Neural cell (in vitro differentiated cells): ENCODE measurements around the gene PRKG1. TPM values are rescaled to one million over a fixed set of nuclear protein-coding genes. Genes with fewer than 3 reads are reported as not detected.

Experiments used
- H2AFZ ChIP-seq: fragments of 200-600, 300-800 bp; sonication (generic), shearing (Covaris generic); 2 replicates; pipeline ENCODE4 v1.6.0; 2014; ENCODE audit warnings: low read depth, mild to moderate bottlenecking, antibody characterized with exemption, low read length, moderate library complexity
- H3F3A ChIP-seq: fragments of 200-600 bp; shearing (Covaris generic); 2 replicates; pipeline ENCODE4 v1.6.1; 2016; ENCODE audit warnings: mild to moderate bottlenecking, moderate library complexity, mixed read lengths, antibody characterized with exemption, low read length; ENCODE audit not compliant: insufficient read depth, poor library complexity, severe bottlenecking
- H3K27ac ChIP-seq: fragments of 200-600, 300-800 bp; sonication (generic), shearing (Covaris generic); 2 replicates; pipeline ENCODE4 v1.5.1; 2014; ENCODE audit warnings: mild to moderate bottlenecking, low read length, moderate library complexity
- H3K27me3 ChIP-seq: fragments of 300-800, 200-600 bp; sonication (generic), shearing (Covaris generic); 2 replicates; pipeline ENCODE4 v1.6.0; 2014; ENCODE audit warnings: mild to moderate bottlenecking, low read depth, low read length, moderate library complexity; ENCODE audit not compliant: insufficient read depth
- H3K36me3 ChIP-seq: fragments of 300-800, 200-600 bp; sonication (generic), shearing (Covaris generic); 2 replicates; pipeline ENCODE4 v1.5.1; 2014; ENCODE audit warnings: mild to moderate bottlenecking, antibody characterized with exemption, low read length, moderate library complexity; ENCODE audit not compliant: insufficient read depth
- H3K4me2 ChIP-seq: fragments of 300-800, 200-600 bp; sonication (generic), shearing (Covaris generic); 2 replicates; pipeline ENCODE4 v1.6.0; 2014; ENCODE audit warnings: mild to moderate bottlenecking, low read length
- H3K4me3 ChIP-seq: fragments of 300-800, 200-600 bp; sonication (generic), shearing (Covaris generic); 2 replicates; pipeline ENCODE4 v1.5.1; 2014; ENCODE audit warnings: mild to moderate bottlenecking, low read length, moderate library complexity
- H3K79me2 ChIP-seq: fragments of 200-600 bp; shearing (Covaris generic); replicated peaks from 2 replicates; pipeline ENCODE4 v1.6.0; 2014; ENCODE audit warnings: mild to moderate bottlenecking, low read length, moderate library complexity; ENCODE audit not compliant: insufficient read depth
- H3K9ac ChIP-seq: fragments of 300-800, 200-600 bp; sonication (generic), shearing (Covaris generic); 2 replicates; pipeline ENCODE4 v1.6.1; 2016; ENCODE audit warnings: mild to moderate bottlenecking, low read length, mixed read lengths
- H3K9me2 ChIP-seq: fragments of 200-600 bp; shearing (Covaris generic); 2 replicates; pipeline ENCODE4 v1.6.1; 2016; ENCODE audit warnings: mild to moderate bottlenecking, low read length, mixed read lengths; ENCODE audit not compliant: insufficient read depth
- H3K9me3 ChIP-seq: fragments of 200-600, 300-800 bp; sonication (generic), shearing (Covaris generic); 2 replicates; pipeline ENCODE4 v1.6.1; 2016; ENCODE audit warnings: mild to moderate bottlenecking, mixed run types, low read length, moderate library complexity, mixed read lengths
- H4K20me1 ChIP-seq: fragments of 200-600 bp; shearing (Covaris generic); 2 replicates; pipeline ENCODE4 v1.6.1; 2016; ENCODE audit warnings: mild to moderate bottlenecking, mixed run types; ENCODE audit not compliant: insufficient read depth
- EZH2 ChIP-seq: fragments of 200-600, 300-800 bp; shearing (Covaris generic), sonication (generic); IDR thresholded peaks from 2 replicates; pipeline ENCODE4 v1.6.1; 2014; ENCODE audit warnings: antibody characterized with exemption, low read length, borderline replicate concordance, mild to moderate bottlenecking; ENCODE audit not compliant: insufficient read depth, poor library complexity, severe bottlenecking
- MXI1 ChIP-seq: fragments of 450-650 bp; conservative IDR thresholded peaks from 2 replicates; pipeline ENCODE4 v1.6.1; 2014; ENCODE audit warnings: antibody characterized with exemption, mild to moderate bottlenecking; ENCODE audit not compliant: poor library complexity, severe bottlenecking
- REST ChIP-seq: IDR thresholded peaks from 2 replicates; pipeline ENCODE4 v1.6.1; 2012; ENCODE audit warnings: borderline replicate concordance
- SMC3 ChIP-seq: fragments of 450-650 bp; conservative IDR thresholded peaks from 2 replicates; pipeline ENCODE4 v1.6.1; 2014; ENCODE audit warnings: antibody characterized with exemption, mild to moderate bottlenecking, moderate library complexity; ENCODE audit not compliant: poor library complexity
- polyA plus RNA-seq: library from polyadenylated mRNA; depleted of rRNA; stranded (reverse); fragments of >200 nt; gene quantifications from 2 replicates; pipeline ENCODE4 v1.2.3, GENCODE V29; 2014
- TF ChIP-seq, protein P1 (sequence below): fragments of 450-650 bp; IDR thresholded peaks from 2 replicates; pipeline ENCODE4 v1.5.1; 2014; ENCODE audit warnings: antibody characterized with exemption, mild to moderate bottlenecking, moderate library complexity; ENCODE audit not compliant: poor library complexity, severe bottlenecking

The PRKG1 gene
- polyA plus RNA-seq, 1 donor from 2014 or later = 2.2 TPM

DNA sequence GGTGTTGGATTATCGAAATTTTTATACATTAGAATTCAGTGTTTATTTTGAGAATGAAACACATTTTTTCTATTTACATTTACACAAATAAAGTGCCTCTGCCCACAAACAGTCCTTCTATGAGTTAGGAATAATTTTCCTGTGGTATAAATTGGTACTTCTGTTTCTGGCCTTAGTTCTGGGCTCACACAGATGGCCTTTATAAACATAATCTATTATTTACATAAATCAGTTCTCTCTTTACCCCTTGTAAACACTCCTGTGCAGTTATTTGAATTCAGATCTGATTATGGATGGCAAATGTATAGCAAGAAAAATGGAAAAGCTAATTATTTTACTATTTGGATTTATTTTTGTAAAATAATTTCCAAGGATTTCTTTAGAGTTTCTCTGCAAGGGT is 143.2 kb downstream of the PRKG1 start:
- Histone ChIP-seq H3K27ac (no peak overlapping the region), H4K20me1 (no peaks in the 10 kb centered on the region), H3F3A (no peaks in the 10 kb centered on the region), H3K27me3 (no peaks in the 10 kb centered on the region), H3K9me2 (no peaks in the 10 kb centered on the region), H3K9me3 (no peaks in the 10 kb centered on the region), H3K79me2 (no peaks in the 10 kb centered on the region), H3K36me3 (no peaks in the 10 kb centered on the region), H2AFZ (no peak overlapping the region), H3K4me3 (no peak overlapping the region), H3K4me2 (no peak overlapping the region), H3K9ac (no peak overlapping the region)
- TF ChIP-seq REST (no peak), MXI1 (no peak)

DNA sequence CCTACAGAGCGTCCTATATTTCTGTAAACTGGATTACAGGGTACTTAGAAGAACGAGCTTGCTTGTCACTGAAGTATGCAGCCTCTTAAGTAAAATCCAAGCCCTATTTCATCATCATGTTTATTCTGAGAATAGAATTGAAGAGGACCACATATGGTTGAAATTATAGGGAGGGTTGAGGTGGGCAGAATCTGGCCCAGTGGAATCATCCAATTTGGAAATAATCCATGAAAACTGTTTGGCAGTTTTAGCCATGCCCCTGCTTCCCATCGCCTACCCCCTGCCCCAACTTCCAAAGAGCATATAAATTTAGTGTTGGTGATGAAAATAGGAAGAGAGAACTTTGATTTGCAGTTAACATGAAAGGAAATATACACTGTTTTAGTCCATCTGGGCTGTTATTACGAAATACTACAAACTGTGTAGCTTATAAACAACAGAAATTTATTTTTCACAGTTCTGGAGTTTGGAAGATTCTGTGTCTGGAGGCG is 150.4 kb downstream of the PRKG1 start:
- Histone ChIP-seq H3K27ac (no peak overlapping the region), H3K9ac (no peak overlapping the region), H3K9me3 (no peaks in the 10 kb centered on the region), H3K9me2 (no peaks in the 10 kb centered on the region), H3K4me3 (no peak overlapping the region), H3K36me3 (no peaks in the 10 kb centered on the region), H2AFZ (no peak overlapping the region), H3K27me3 (no peaks in the 10 kb centered on the region), H4K20me1 (no peaks in the 10 kb centered on the region), H3K79me2 (no peaks in the 10 kb centered on the region), H3K4me2 (no peak overlapping the region), H3F3A (no peaks in the 10 kb centered on the region)
- TF ChIP-seq, protein P1, sequence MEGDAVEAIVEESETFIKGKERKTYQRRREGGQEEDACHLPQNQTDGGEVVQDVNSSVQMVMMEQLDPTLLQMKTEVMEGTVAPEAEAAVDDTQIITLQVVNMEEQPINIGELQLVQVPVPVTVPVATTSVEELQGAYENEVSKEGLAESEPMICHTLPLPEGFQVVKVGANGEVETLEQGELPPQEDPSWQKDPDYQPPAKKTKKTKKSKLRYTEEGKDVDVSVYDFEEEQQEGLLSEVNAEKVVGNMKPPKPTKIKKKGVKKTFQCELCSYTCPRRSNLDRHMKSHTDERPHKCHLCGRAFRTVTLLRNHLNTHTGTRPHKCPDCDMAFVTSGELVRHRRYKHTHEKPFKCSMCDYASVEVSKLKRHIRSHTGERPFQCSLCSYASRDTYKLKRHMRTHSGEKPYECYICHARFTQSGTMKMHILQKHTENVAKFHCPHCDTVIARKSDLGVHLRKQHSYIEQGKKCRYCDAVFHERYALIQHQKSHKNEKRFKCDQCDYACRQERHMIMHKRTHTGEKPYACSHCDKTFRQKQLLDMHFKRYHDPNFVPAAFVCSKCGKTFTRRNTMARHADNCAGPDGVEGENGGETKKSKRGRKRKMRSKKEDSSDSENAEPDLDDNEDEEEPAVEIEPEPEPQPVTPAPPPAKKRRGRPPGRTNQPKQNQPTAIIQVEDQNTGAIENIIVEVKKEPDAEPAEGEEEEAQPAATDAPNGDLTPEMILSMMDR = no peak
- TF ChIP-seq MXI1 (no peak), SMC3 (no peak), EZH2 (no peak), REST (no peak)
